Dermis microvascular lymphatic vessel endothelial cell (primary cell): ENCODE results near the gene NUFIP2. TPM values are rescaled to one million over a fixed set of nuclear protein-coding genes. Genes with fewer than 3 reads are reported as not detected.
A peak's percentile ranks its signal among the peaks of the same experiment; 100 is the strongest.
"Not testable (repeated sequence)": the region's sequence is repeated elsewhere in the genome, so short reads cannot be mapped to it uniquely, and the experiment has no call there.

Source experiments
- DNase-seq, 2 donors: peaks; one replicate each; pipeline versions ENCODE4 v3.0.0 to v3.0.0-alpha.2; 2010; ENCODE audit warnings: low read depth in 2 of 2
- total RNA-seq: library from RNA; depleted of rRNA; stranded (reverse); fragments of >200 nt; gene quantifications from 2 replicates; pipeline ENCODE4 v1.2.1, GENCODE V29; 2014

NUFIP2 gene
- total RNA-seq: 24.9 and 31.1 TPM in 2 replicates

- DNase-seq: peak; percentile 93 to 99
These were observed at the start of gene NUFIP2 for GRCh38 chr17:29293890-29294579. TSS of gene NUFIP2 (minus strand) at chr17:29294148. CDS start at chr17:29294059, 89 bp downstream.

GRCh38 chr17:29342158-29342765, 48.3 kb upstream of the NUFIP2 start:
- DNase-seq: no peak

- no peak for DNase-seq
These were observed 47.8 kb upstream of the NUFIP2 start for GRCh38 chr17:29341726-29342125.

GRCh38 chr17:29339016-29339415, 45.1 kb upstream of the NUFIP2 start:
- DNase-seq: not testable (repeated sequence)

GRCh38 chr17:29331708-29332085, 37.7 kb upstream of the NUFIP2 start:
- no peak for DNase-seq

- DNase-seq: no peak
These were observed 37.2 kb upstream of the NUFIP2 start for GRCh38 chr17:29331075-29331707.

GRCh38 chr17:29327412-29327811, 33.5 kb upstream of the NUFIP2 start:
- DNase-seq: no peak

GRCh38 chr17:29326023-29326813, 32.3 kb upstream of the NUFIP2 start:
- no peak for DNase-seq

GRCh38 chr17:29322363-29322762, 28.4 kb upstream of the NUFIP2 start:
- DNase-seq: no peak

- no peak for DNase-seq
These were observed 9.4 kb upstream of the NUFIP2 start for GRCh38 chr17:29303386-29303785.

- DNase-seq: no peak
These were observed 5.1 kb upstream of the NUFIP2 start for GRCh38 chr17:29299031-29299430.

- no peak for DNase-seq
These were observed 1.5 kb upstream of the NUFIP2 start for GRCh38 chr17:29295420-29295819.

- DNase-seq: no peak
These were observed 592 bp upstream of the NUFIP2 start for GRCh38 chr17:29294580-29294900.

- DNase-seq: peak in 1 of 2 donors; percentile 63
These were observed 707 bp downstream of the NUFIP2 start for GRCh38 chr17:29292992-29293889.

GRCh38 chr17:29292071-29292991, 1.6 kb downstream of the NUFIP2 start:
- DNase-seq: peak in 1 of 2 donors; percentile 59

- peak; percentile 64 to 75 for DNase-seq
These were observed 2.7 kb downstream of the NUFIP2 start for GRCh38 chr17:29291163-29291752.

- DNase-seq: no peak
These were observed 4.1 kb downstream of the NUFIP2 start for GRCh38 chr17:29289852-29290251.

- DNase-seq: no peak
These were observed 10.0 kb downstream of the NUFIP2 start for GRCh38 chr17:29283961-29284360.

- DNase-seq: peak in 1 of 2 donors; percentile 21
These were observed 10.5 kb downstream of the NUFIP2 start for GRCh38 chr17:29283496-29283895.
